PFSK-1 (cell line): ENCODE measurements around the gene ZNF786.

Experiments
- POLR2AphosphoS5 ChIP-seq: IDR thresholded peaks from 2 replicates; pipeline ENCODE4 v1.6.1; 2012; ENCODE audit warnings: low read depth, mild to moderate bottlenecking, control low read depth, low read length, moderate library complexity
- REST ChIP-seq, 2 experiments: IDR thresholded peaks; 2 replicates each; pipeline versions ENCODE4 v1.6.1 to v1.8.0; 2011 to 2012; ENCODE audit warnings: low read depth in 2 of 2, low read length in 2 of 2, control low read depth in 1 of 2, inconsistent platforms in 1 of 2, mild to moderate bottlenecking in 1 of 2, moderate library complexity in 1 of 2; ENCODE audit not compliant: insufficient read depth in 1 of 2
- SIN3A ChIP-seq: IDR thresholded peaks from 2 replicates; pipeline ENCODE4 v1.6.1; 2012; ENCODE audit warnings: mild to moderate bottlenecking, low read length, moderate library complexity, borderline replicate concordance; ENCODE audit not compliant: insufficient read depth
- TAF1 ChIP-seq: IDR thresholded peaks from 2 replicates; pipeline ENCODE4 v1.6.1; 2012; ENCODE audit warnings: low read length, control low read depth, borderline replicate concordance; ENCODE audit not compliant: insufficient read depth

DNA sequence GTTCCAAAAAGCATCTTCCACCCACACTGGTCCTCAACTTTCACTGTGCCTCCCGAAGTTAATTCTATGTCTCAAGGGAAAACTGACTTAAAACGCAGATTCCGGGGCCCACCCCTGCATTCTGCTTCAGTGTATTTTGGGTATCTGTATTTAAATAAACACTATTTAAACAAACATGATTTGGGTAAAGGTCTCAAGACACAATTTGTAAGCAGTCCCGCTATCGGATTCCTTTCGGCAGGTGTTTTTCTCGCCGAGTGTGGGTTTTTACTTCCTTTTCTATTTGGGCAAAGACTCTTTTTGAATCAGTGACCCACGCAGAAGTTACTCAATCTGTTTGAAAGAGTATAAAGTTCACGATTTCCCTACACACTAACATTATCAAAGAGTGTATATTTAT lies 63.5 kb downstream of the ZNF786 start:
- TF ChIP-seq POLR2AphosphoS5 (no peak), REST (IDR thresholded peaks at IDR 0.05; ENCODE audit: insufficient read depth in 1 of 2, low read depth in 2 of 2, low read length in 2 of 2) (no peak), TAF1 (no peak), SIN3A (no peak)
